ENCODE results near the gene RAP2A.

DNA sequence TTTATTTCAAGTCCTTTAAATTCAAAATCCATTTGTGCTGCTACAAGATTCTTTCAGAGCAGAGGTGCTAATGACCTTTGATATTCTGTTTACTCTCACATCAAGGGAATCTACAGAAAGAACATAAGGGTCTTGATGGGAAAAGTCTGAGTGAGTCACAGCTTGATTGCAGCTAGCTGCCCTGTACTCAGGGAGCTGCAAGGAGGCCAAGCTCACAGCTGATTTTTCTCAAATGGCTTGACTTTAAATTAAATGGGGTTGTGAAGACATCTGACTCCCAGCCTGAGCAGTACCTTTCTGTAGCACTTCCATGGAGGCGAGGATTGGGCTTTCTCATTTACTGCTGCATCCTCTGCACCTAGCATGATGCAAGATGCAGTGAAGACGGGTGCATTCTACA lies 62.5 kb downstream of the RAP2A start:
- TF ChIP-seq, protein P1, sequence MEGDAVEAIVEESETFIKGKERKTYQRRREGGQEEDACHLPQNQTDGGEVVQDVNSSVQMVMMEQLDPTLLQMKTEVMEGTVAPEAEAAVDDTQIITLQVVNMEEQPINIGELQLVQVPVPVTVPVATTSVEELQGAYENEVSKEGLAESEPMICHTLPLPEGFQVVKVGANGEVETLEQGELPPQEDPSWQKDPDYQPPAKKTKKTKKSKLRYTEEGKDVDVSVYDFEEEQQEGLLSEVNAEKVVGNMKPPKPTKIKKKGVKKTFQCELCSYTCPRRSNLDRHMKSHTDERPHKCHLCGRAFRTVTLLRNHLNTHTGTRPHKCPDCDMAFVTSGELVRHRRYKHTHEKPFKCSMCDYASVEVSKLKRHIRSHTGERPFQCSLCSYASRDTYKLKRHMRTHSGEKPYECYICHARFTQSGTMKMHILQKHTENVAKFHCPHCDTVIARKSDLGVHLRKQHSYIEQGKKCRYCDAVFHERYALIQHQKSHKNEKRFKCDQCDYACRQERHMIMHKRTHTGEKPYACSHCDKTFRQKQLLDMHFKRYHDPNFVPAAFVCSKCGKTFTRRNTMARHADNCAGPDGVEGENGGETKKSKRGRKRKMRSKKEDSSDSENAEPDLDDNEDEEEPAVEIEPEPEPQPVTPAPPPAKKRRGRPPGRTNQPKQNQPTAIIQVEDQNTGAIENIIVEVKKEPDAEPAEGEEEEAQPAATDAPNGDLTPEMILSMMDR (IDR thresholded peaks at IDR 0.05; ENCODE audit: borderline replicate concordance, extremely low read depth, low read length, poor library complexity, severe bottlenecking), result no peak
- TF ChIP-seq EZH2 (IDR thresholded peaks at IDR 0.05; ENCODE audit: borderline replicate concordance, low read depth, low read length, severe bottlenecking), result no peak

All from DND-41 (cell line).